ENCODE measurements around the gene OGFOD3.
"Not testable (repeated sequence)": the region's sequence is repeated elsewhere in the genome, so short reads cannot be mapped to it uniquely, and the experiment has no call there.

OGFOD3 gene

GRCh38 chr17:82349287-82349701 lies 69.1 kb downstream of the OGFOD3 start:
- no peak for DNase-seq

GRCh38 chr17:82348866-82349265 lies 69.5 kb downstream of the OGFOD3 start:
- no peak for DNase-seq

GRCh38 chr17:82348434-82348833 lies 70.0 kb downstream of the OGFOD3 start:
- no peak for DNase-seq

GRCh38 chr17:82347994-82348393 lies 70.4 kb downstream of the OGFOD3 start:
- not testable (repeated sequence) for DNase-seq

GRCh38 chr17:82346342-82347300 lies 71.8 kb downstream of the OGFOD3 start:
- no peak for DNase-seq

GRCh38 chr17:82345151-82345976 lies 73.0 kb downstream of the OGFOD3 start:
- no peak for DNase-seq

- DNase-seq, result no peak
These were observed 74.0 kb downstream of the OGFOD3 start for GRCh38 chr17:82344175-82344907.

GRCh38 chr17:82343560-82343959 lies 74.8 kb downstream of the OGFOD3 start:
- no peak for DNase-seq

- DNase-seq, result no peak
These were observed 75.9 kb downstream of the OGFOD3 start for GRCh38 chr17:82342361-82343079.

GRCh38 chr17:82339634-82340580 lies 78.5 kb downstream of the OGFOD3 start:
- no peak for DNase-seq
